ENCODE data around the gene MUC4. TPM values are rescaled to one million over a fixed set of nuclear protein-coding genes. Genes with fewer than 3 reads are reported as not detected.
A peak's percentile ranks its signal among the peaks of the same experiment; 100 is the strongest.
"Not testable (repeated sequence)": the region's sequence is repeated elsewhere in the genome, so short reads cannot be mapped to it uniquely, and the experiment has no call there.

Gene MUC4
- total RNA-seq, 2 donors from 2014 or later, result 0.35 to 2.3 TPM

DNA sequence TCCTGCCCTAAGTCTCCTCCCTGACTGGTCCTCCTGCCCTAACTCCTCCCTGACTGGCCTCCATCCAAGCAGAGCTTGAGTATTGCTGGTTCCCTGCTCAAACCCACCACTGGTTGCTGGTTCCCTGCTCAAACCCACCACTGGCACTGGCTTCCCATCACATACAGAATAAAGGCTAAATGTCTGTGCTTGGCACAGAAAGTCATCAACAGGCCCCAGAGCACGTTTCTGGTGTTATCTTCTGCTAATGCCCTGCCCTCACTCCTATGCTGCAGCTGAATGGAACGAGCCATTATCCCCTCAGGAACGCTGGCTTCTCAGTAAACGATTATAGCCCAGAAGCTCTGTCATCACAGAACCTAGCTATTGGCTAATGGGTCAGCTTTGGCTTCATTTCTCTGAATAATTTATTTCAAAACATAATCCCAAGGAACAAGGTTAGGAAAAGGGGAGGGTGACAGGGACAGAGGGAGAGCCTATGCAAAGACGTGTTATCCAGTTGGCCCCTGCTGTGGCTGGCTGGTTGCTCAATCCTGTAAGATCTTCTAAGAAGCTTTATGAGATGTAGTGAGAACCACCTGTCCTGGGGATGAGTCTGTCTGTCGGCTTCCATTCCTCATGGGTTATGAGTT, 97.2 kb downstream of the MUC4 start:
- H3K27me3 ChIP-seq (ENCODE audit: control insufficient read depth, insufficient read depth, low read length, poor library complexity, severe bottlenecking), result no peaks in the 10 kb centered on the region
- Mint-ChIP-seq H3K27ac (no peak overlapping the region), H3K36me3 (ENCODE audit: low read depth) (peaks cover 11% of the 10 kb centered on the region), H3K4me3 (no peak overlapping the region), H3K4me1 (peaks cover 46% of the 10 kb centered on the region), H3K9me3 (peaks cover 45% of the 10 kb centered on the region), H3K27me3 (ENCODE audit: insufficient read depth) (no peaks in the 10 kb centered on the region)
- peaks cover 23% of the 10 kb centered on the region for H3K4me1 ChIP-seq (ENCODE audit: control insufficient read depth, insufficient read depth, low read length)
- no peak overlapping the region for H3K4me3 ChIP-seq (ENCODE audit: low read length)
- DNase-seq, result peak; percentile 51
- no peaks in the 10 kb centered on the region for H3K36me3 ChIP-seq (ENCODE audit: control insufficient read depth, insufficient read depth, low read length)
- TF ChIP-seq, protein P1, sequence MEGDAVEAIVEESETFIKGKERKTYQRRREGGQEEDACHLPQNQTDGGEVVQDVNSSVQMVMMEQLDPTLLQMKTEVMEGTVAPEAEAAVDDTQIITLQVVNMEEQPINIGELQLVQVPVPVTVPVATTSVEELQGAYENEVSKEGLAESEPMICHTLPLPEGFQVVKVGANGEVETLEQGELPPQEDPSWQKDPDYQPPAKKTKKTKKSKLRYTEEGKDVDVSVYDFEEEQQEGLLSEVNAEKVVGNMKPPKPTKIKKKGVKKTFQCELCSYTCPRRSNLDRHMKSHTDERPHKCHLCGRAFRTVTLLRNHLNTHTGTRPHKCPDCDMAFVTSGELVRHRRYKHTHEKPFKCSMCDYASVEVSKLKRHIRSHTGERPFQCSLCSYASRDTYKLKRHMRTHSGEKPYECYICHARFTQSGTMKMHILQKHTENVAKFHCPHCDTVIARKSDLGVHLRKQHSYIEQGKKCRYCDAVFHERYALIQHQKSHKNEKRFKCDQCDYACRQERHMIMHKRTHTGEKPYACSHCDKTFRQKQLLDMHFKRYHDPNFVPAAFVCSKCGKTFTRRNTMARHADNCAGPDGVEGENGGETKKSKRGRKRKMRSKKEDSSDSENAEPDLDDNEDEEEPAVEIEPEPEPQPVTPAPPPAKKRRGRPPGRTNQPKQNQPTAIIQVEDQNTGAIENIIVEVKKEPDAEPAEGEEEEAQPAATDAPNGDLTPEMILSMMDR (conservative IDR thresholded peaks at IDR 0.05), result no peak
- no peak overlapping the region for H3K9ac ChIP-seq (ENCODE audit: extremely low read depth, low read length, poor library complexity, severe bottlenecking)
- no peak overlapping the region for H3K27ac ChIP-seq (ENCODE audit: low read depth, low read length)
- WGBS, 2 experiments (ENCODE audit: insufficient coverage in 1 of 2, insufficient read length in 1 of 2), result 86 to 89% methylated on average over 6 of the region's 6 CpGs
- peaks cover 12% of the 10 kb centered on the region for H3K9me3 ChIP-seq (ENCODE audit: control insufficient read depth, low read length)

DNA sequence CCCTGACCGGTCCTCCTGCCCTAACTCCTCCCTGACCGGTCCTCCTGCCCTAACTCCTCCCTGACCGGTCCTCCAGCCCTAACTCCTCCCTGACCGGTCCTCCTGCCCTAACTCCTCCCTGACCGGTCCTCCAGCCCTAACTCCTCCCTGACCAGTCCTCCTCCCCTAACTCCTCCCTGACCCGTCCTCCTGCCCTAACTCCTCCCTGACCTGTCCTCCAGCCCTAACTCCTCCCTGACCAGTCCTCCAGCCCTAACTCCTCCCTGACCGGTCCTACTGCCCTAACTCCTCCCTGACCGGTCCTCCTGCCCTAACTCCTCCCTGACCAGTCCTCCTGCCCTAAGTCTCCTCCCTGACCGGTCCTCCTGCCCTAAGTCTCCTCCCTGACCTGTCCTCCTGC, 98.6 kb downstream of the MUC4 start:
- Mint-ChIP-seq H3K9me3 (peaks cover 54% of the 10 kb centered on the region), H3K36me3 (ENCODE audit: low read depth) (peaks cover 14% of the 10 kb centered on the region), H3K4me1 (peaks cover 42% of the 10 kb centered on the region)
- not testable (repeated sequence) for H3K4me3 Mint-ChIP-seq; H3K27me3 Mint-ChIP-seq (ENCODE audit: insufficient read depth); H3K4me3 ChIP-seq (ENCODE audit: low read length); H3K36me3 ChIP-seq (ENCODE audit: control insufficient read depth, insufficient read depth, low read length); H3K27ac Mint-ChIP-seq; H3K27me3 ChIP-seq (ENCODE audit: control insufficient read depth, insufficient read depth, low read length, poor library complexity, severe bottlenecking); H3K27ac ChIP-seq (ENCODE audit: low read depth, low read length); H3K9ac ChIP-seq (ENCODE audit: extremely low read depth, low read length, poor library complexity, severe bottlenecking); DNase-seq
- H3K9me3 ChIP-seq (ENCODE audit: control insufficient read depth, low read length), result peaks cover 17% of the 10 kb centered on the region
- H3K4me1 ChIP-seq (ENCODE audit: control insufficient read depth, insufficient read depth, low read length), result peaks cover 14% of the 10 kb centered on the region
- WGBS, 2 experiments (ENCODE audit: insufficient coverage in 1 of 2, insufficient read length in 1 of 2), result 0 to 37% methylated on average over 1 to 6 of the region's 9 CpGs

DNA sequence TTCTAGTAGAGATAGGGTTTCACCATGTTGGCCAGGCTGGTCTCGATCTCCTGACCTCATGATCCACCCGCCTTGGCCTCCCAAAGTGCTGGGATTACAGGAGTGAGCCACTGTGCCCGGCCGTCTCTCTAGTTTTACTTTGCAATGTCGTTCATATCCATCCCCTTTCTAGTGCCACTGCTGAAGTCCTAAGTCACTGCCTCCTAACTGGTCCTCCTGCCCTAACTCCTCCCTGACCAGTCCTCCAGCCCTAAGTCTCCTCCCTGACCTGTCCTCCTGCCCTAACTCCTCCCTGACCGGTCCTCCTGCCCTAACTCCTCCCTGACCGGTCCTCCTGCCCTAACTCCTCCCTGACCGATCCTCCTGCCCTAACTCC, 99.2 kb downstream of the MUC4 start:
- not testable (repeated sequence) for H3K36me3 ChIP-seq (ENCODE audit: control insufficient read depth, insufficient read depth, low read length); H3K4me3 ChIP-seq (ENCODE audit: low read length); H3K4me3 Mint-ChIP-seq; H3K27me3 Mint-ChIP-seq (ENCODE audit: insufficient read depth); H3K4me1 ChIP-seq (ENCODE audit: control insufficient read depth, insufficient read depth, low read length); H3K27ac Mint-ChIP-seq; H3K27me3 ChIP-seq (ENCODE audit: control insufficient read depth, insufficient read depth, low read length, poor library complexity, severe bottlenecking); DNase-seq; H3K27ac ChIP-seq (ENCODE audit: low read depth, low read length); H3K9ac ChIP-seq (ENCODE audit: extremely low read depth, low read length, poor library complexity, severe bottlenecking)
- 68 to 70% methylated on average over 8 of the region's 8 CpGs for WGBS, 2 experiments (ENCODE audit: insufficient coverage in 1 of 2, insufficient read length in 1 of 2)
- peaks cover 14% of the 10 kb centered on the region for H3K36me3 Mint-ChIP-seq (ENCODE audit: low read depth)
- peaks cover 17% of the 10 kb centered on the region for H3K9me3 ChIP-seq (ENCODE audit: control insufficient read depth, low read length)
- peaks cover 54% of the 10 kb centered on the region for H3K9me3 Mint-ChIP-seq
- peaks cover 35% of the 10 kb centered on the region for H3K4me1 Mint-ChIP-seq

DNA sequence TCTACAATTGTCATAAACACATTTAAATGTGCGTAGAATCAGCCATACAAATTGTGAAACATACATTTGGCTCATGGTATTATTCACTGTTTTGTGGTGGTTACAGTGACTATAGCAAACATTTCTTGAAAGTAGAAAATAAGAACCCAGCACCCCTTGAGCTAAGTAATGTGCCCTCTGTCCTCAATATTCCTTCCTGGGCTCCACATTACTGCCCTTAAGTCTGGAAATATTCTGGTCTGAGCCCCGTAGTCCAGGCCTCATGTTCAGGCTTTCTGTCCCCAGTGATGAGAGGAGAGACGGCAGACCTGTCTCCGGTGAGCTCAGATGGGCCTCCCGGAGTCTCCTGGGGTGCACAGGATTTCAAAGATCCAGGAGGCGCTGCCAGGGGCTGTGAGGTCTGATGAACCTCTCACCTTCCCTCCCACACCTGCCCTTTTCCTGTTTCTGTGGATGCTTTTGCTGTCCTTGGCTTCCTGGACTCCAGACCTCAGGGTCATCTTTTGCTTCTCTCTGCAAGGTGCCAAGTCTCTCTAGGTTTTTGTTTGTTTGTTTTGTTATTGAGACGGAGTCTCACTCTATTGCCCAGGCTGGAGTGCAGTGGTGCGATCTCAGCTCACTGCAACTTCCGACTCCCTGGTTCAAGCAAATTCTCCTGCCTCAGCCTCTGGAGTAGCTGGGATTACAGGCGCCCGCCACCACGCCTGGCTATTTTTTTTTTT, 99.8 kb downstream of the MUC4 start:
- H3K4me3 Mint-ChIP-seq, result no peak overlapping the region
- Histone ChIP-seq H3K27me3 (ENCODE audit: control insufficient read depth, insufficient read depth, low read length, poor library complexity, severe bottlenecking) (no peaks in the 10 kb centered on the region), H3K36me3 (ENCODE audit: control insufficient read depth, insufficient read depth, low read length) (no peaks in the 10 kb centered on the region), H3K4me1 (ENCODE audit: control insufficient read depth, insufficient read depth, low read length) (peaks cover 2% of the 10 kb centered on the region), H3K4me3 (ENCODE audit: low read length) (no peak overlapping the region), H3K27ac (ENCODE audit: low read depth, low read length) (no peak overlapping the region), H3K9ac (ENCODE audit: extremely low read depth, low read length, poor library complexity, severe bottlenecking) (no peak overlapping the region), H3K9me3 (ENCODE audit: control insufficient read depth, low read length) (peaks cover 17% of the 10 kb centered on the region)
- TF ChIP-seq, protein P1 (conservative IDR thresholded peaks at IDR 0.05), result no peak
- peaks cover 57% of the 10 kb centered on the region for H3K9me3 Mint-ChIP-seq
- H3K27me3 Mint-ChIP-seq (ENCODE audit: insufficient read depth), result no peaks in the 10 kb centered on the region
- H3K4me1 Mint-ChIP-seq, result peaks cover 30% of the 10 kb centered on the region
- H3K27ac Mint-ChIP-seq, result peak overlapping the region; percentile 67
- peak; percentile 57 for DNase-seq
- H3K36me3 Mint-ChIP-seq (ENCODE audit: low read depth), result peaks cover 14% of the 10 kb centered on the region
- WGBS, 2 experiments (ENCODE audit: insufficient coverage in 1 of 2, insufficient read length in 1 of 2), result 89% methylated on average over 9 to 12 of the region's 12 CpGs

DNA sequence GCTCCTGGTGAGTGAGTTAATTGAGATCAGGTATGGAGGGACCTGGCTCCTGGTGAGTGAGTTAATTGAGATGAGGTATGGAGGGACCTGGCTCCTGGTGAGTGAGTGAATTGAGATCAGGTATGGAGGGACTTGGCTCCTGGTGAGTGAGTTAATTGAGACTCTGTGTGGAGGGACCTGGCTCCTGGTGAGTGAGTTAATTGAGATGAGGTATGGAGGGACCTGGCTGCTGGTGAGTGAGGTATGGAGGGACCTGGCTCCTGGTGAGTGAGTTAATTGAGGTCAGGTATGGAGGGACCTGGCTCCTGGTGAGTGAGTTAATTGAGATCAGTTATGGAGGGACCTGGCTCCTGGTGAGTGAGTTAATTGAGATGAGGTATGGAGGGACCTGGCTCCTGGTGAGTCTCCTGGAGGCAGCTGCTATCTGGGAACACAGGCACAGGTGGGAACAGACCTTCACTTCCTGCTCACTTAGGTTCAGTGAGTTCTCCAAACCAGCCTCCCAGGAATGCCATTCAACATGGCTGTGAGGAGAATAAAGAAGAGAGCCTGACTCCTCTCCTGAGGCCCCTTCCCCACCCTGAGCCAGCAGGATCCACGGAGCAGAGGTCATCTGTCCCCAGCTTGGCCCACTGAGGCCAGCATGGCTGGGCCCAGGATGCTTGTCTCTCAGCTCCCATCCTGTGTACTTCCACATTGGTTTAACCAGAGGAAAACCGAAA, 100.5 kb downstream of the MUC4 start:
- not testable (repeated sequence) for H3K9ac ChIP-seq (ENCODE audit: extremely low read depth, low read length, poor library complexity, severe bottlenecking); H3K4me1 ChIP-seq (ENCODE audit: control insufficient read depth, insufficient read depth, low read length); H3K4me3 ChIP-seq (ENCODE audit: low read length); H3K4me3 Mint-ChIP-seq; H3K27ac ChIP-seq (ENCODE audit: low read depth, low read length); H3K27me3 Mint-ChIP-seq (ENCODE audit: insufficient read depth); H3K27me3 ChIP-seq (ENCODE audit: control insufficient read depth, insufficient read depth, low read length, poor library complexity, severe bottlenecking); H3K36me3 ChIP-seq (ENCODE audit: control insufficient read depth, insufficient read depth, low read length)
- Mint-ChIP-seq H3K4me1 (peaks cover 27% of the 10 kb centered on the region), H3K27ac (peak overlapping the region; percentile 67), H3K9me3 (peaks cover 61% of the 10 kb centered on the region), H3K36me3 (ENCODE audit: low read depth) (peaks cover 14% of the 10 kb centered on the region)
- H3K9me3 ChIP-seq (ENCODE audit: control insufficient read depth, low read length), result peaks cover 17% of the 10 kb centered on the region
- whole genome bisulfite sequencing, 2 experiments (ENCODE audit: insufficient coverage in 1 of 2, insufficient read length in 1 of 2), result 51% methylated on average over 2 of the region's 2 CpGs
- DNase-seq, result peak; percentile 68
